Stimulated activated naive CD8-positive, alpha-beta T cell treated with anti-CD3 and anti-CD28 coated beads, Interleukin-15, Interleukin-2, amounts not matched to agents 100 U/mL and 50 U/mL, for 24 hours (primary cell): ENCODE results near the gene CPA5.

Source experiments
- ATAC-seq: fragments of 150-1000 bp; cut with Tn5 transposase; one replicate; pipeline ENCODE4 v1.10.0; 2021
- DNase-seq: peaks from one replicate; pipeline ENCODE4 v3.0.0; 2021

Gene CPA5

GRCh38 chr7:130379921-130380860 is 35.6 kb downstream of the CPA5 start, which contains the start of gene CPA1:
TSS of gene CPA1 (plus strand) at chr7:130380494. CDS start at chr7:130380521, 27 bp downstream.
- no peak for ATAC-seq
- DNase-seq = no peak

GRCh38 chr7:130380861-130381455 is 36.3 kb downstream of the CPA5 start:
- ATAC-seq = no peak
- no peak for DNase-seq

GRCh38 chr7:130381468-130382312 is 37.1 kb downstream of the CPA5 start:
- no peak for ATAC-seq

GRCh38 chr7:130383187-130383980 is 38.8 kb downstream of the CPA5 start:
- DNase-seq = no peak
- ATAC-seq = no peak

More at GRCh38 chr7:130381468-130382312, 37.1 kb downstream of the CPA5 start:
- DNase-seq = no peak

- ATAC-seq (no peak), DNase-seq (no peak)
These were observed 39.8 kb downstream of the CPA5 start for GRCh38 chr7:130384371-130384801.

GRCh38 chr7:130384841-130385599 is 40.4 kb downstream of the CPA5 start:
- DNase-seq (no peak), ATAC-seq (no peak)

- no peak for ATAC-seq
- DNase-seq = no peak
These were observed 41.0 kb downstream of the CPA5 start for GRCh38 chr7:130385600-130386066.

GRCh38 chr7:130386876-130387275 is 42.3 kb downstream of the CPA5 start:
- no peak for ATAC-seq
- DNase-seq = no peak

GRCh38 chr7:130387306-130387627 is 42.7 kb downstream of the CPA5 start:
- ATAC-seq = no peak
- DNase-seq = no peak

GRCh38 chr7:130387628-130388403 is 43.2 kb downstream of the CPA5 start:
- DNase-seq = no peak
- ATAC-seq = no peak

GRCh38 chr7:130388671-130389070 is 44.1 kb downstream of the CPA5 start:
- ATAC-seq (no peak), DNase-seq (no peak)

- DNase-seq = no peak
- ATAC-seq = no peak
These were observed 45.9 kb downstream of the CPA5 start for GRCh38 chr7:130390486-130390885.

GRCh38 chr7:130393101-130393561 is 48.5 kb downstream of the CPA5 start:
- DNase-seq (no peak), ATAC-seq (no peak)

GRCh38 chr7:130393841-130394411 is 49.3 kb downstream of the CPA5 start:
- peak; percentile 55 for ATAC-seq
- DNase-seq = peak; percentile 10

- ATAC-seq (peak; percentile 96), DNase-seq (peak; percentile 30)
These were observed 50.0 kb downstream of the CPA5 start for GRCh38 chr7:130394421-130395195.

GRCh38 chr7:130395421-130395820 is 50.8 kb downstream of the CPA5 start:
- ATAC-seq (no peak), DNase-seq (no peak)

- ATAC-seq (no peak), DNase-seq (no peak)
These were observed 51.5 kb downstream of the CPA5 start for GRCh38 chr7:130396109-130396508.

GRCh38 chr7:130397051-130397757 is 52.6 kb downstream of the CPA5 start:
- ATAC-seq = no peak
- DNase-seq = no peak
